ENCODE data around the gene GPR25.

GPR25 gene

DNA sequence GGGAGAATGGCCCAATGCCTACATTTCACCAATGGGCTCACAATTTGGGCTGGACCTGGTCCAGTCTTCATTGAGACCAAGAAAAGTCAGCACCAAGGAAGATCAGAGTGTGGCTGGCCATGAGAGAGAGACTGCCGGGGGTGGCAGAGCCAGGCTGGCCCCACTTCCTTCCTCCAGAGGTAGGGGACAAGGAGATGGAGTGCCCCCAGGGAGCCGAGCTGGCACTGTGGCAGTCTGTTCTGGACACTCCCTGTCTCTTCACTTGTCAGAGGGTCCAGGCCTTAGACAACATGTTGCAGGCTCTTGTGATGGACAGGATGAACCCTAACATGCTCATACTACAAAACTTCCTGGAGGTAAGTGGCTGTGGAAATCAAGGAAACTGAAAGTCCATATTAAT lies 49.6 kb downstream of the GPR25 start:
- no peaks in the 10 kb centered on the region for H3K36me3 ChIP-seq (ENCODE audit: insufficient read depth, low read length)
- no peaks in the 10 kb centered on the region for H3K9me2 ChIP-seq (replicated peaks; ENCODE audit: low read depth, low read length)
- H3K79me2 ChIP-seq (ENCODE audit: insufficient read depth, low read length) = no peaks in the 10 kb centered on the region
- H2AFZ ChIP-seq (ENCODE audit: low read length) = no peak overlapping the region
- H3K4me1 ChIP-seq (ENCODE audit: insufficient read depth, low read length, poor library complexity, severe bottlenecking) = peaks cover 28% of the 10 kb centered on the region
- no peak for TF ChIP-seq EZH2phosphoT487 (IDR thresholded peaks at IDR 0.05; ENCODE audit: borderline replicate concordance)
- TF ChIP-seq, protein P1, sequence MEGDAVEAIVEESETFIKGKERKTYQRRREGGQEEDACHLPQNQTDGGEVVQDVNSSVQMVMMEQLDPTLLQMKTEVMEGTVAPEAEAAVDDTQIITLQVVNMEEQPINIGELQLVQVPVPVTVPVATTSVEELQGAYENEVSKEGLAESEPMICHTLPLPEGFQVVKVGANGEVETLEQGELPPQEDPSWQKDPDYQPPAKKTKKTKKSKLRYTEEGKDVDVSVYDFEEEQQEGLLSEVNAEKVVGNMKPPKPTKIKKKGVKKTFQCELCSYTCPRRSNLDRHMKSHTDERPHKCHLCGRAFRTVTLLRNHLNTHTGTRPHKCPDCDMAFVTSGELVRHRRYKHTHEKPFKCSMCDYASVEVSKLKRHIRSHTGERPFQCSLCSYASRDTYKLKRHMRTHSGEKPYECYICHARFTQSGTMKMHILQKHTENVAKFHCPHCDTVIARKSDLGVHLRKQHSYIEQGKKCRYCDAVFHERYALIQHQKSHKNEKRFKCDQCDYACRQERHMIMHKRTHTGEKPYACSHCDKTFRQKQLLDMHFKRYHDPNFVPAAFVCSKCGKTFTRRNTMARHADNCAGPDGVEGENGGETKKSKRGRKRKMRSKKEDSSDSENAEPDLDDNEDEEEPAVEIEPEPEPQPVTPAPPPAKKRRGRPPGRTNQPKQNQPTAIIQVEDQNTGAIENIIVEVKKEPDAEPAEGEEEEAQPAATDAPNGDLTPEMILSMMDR (conservative IDR thresholded peaks at IDR 0.05; ENCODE audit: low read length) = no peak
- H4K20me1 ChIP-seq (ENCODE audit: insufficient read depth, low read length, poor library complexity, severe bottlenecking) = no peaks in the 10 kb centered on the region
- no peaks in the 10 kb centered on the region for H3F3A ChIP-seq (ENCODE audit: low read depth)
- no peak overlapping the region for H3K4me2 ChIP-seq (ENCODE audit: low read depth, low read length, poor library complexity, severe bottlenecking)
- no peaks in the 10 kb centered on the region for H3K27me3 ChIP-seq (ENCODE audit: insufficient read depth, low read length, poor library complexity, severe bottlenecking)
- no peaks in the 10 kb centered on the region for H3K9me3 ChIP-seq (ENCODE audit: insufficient read depth, low read depth, low read length)
- H3K4me3 ChIP-seq (ENCODE audit: low read length, poor library complexity, severe bottlenecking) = no peak overlapping the region
- no peak overlapping the region for H3K9ac ChIP-seq (ENCODE audit: low read depth, low read length, poor library complexity, severe bottlenecking)

DNA sequence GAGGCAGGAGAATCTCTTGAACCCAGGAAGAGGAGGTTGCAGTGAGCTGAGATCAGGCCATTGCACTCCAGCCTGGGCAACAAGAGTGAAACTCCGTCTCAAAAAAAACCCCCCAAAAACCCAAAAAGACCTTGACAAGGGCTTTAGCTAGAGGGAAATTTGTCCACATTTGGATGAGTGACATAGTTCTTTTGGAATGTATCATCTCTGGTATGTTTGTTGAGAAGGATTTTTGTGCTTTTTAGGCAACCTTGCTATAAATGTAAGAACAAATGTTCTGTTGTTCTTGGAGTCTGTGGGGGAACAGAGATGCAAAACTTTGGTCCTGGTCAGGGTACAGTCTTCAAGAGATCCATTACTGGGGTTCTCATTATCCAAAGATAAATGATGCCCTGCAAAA lies 50.8 kb downstream of the GPR25 start:
- Histone ChIP-seq H3K79me2 (ENCODE audit: insufficient read depth, low read length) (no peaks in the 10 kb centered on the region), H3K4me1 (ENCODE audit: insufficient read depth, low read length, poor library complexity, severe bottlenecking) (peaks cover 28% of the 10 kb centered on the region), H3F3A (ENCODE audit: low read depth) (no peaks in the 10 kb centered on the region), H3K9me2 (replicated peaks; ENCODE audit: low read depth, low read length) (no peaks in the 10 kb centered on the region), H3K4me3 (ENCODE audit: low read length, poor library complexity, severe bottlenecking) (no peak overlapping the region), H3K9ac (ENCODE audit: low read depth, low read length, poor library complexity, severe bottlenecking) (no peak overlapping the region), H3K9me3 (ENCODE audit: insufficient read depth, low read depth, low read length) (no peaks in the 10 kb centered on the region), H3K27me3 (ENCODE audit: insufficient read depth, low read length, poor library complexity, severe bottlenecking) (no peaks in the 10 kb centered on the region), H3K36me3 (ENCODE audit: insufficient read depth, low read length) (no peaks in the 10 kb centered on the region), H2AFZ (ENCODE audit: low read length) (no peak overlapping the region), H4K20me1 (ENCODE audit: insufficient read depth, low read length, poor library complexity, severe bottlenecking) (no peaks in the 10 kb centered on the region), H3K4me2 (ENCODE audit: low read depth, low read length, poor library complexity, severe bottlenecking) (no peak overlapping the region)
- TF ChIP-seq EZH2phosphoT487 (IDR thresholded peaks at IDR 0.05; ENCODE audit: borderline replicate concordance) = no peak
- TF ChIP-seq, protein P1 (conservative IDR thresholded peaks at IDR 0.05; ENCODE audit: low read length) = no peak
